Thoracic aorta (tissue), 2 donors: ENCODE data around the gene PTPRG. TPM values are rescaled to one million over a fixed set of nuclear protein-coding genes. Genes with fewer than 3 reads are reported as not detected.

Source experiments
- ATAC-seq: fragments of 150-250 bp; one replicate; pipeline ENCODE4 v1.8.0; 2017; ENCODE audit warnings: low read depth; ENCODE audit not compliant: insufficient number of reproducible peaks, low FRiP score
- DNase-seq: peaks from one replicate; pipeline ENCODE4 v3.0.0-alpha.2; 2020; ENCODE audit warnings: low spot score
- H3K27ac ChIP-seq, 2 donors: fragments of 200-600 bp; sonication (generic); 1 replicate in 1 of 2; 2 replicates in 1 of 2; pipeline ENCODE4 v1.5.1; 2016; ENCODE audit warnings: mild to moderate bottlenecking in 2 of 2, moderate library complexity in 2 of 2
- H3K27me3 ChIP-seq: fragments of 200-600 bp; sonication (generic); replicated peaks from 2 replicates; pipeline ENCODE4 v1.6.0; 2016; ENCODE audit warnings: mild to moderate bottlenecking; ENCODE audit not compliant: insufficient read depth
- H3K36me3 ChIP-seq: fragments of 200-600 bp; sonication (generic); one replicate; pipeline ENCODE4 v1.5.1; 2016
- H3K4me1 ChIP-seq, 2 donors: fragments of 200-600 bp; sonication (generic); 1 replicate in 1 of 2; 2 replicates in 1 of 2; pipeline versions ENCODE4 v1.5.1 to v1.6.0; 2016; ENCODE audit warnings: low read depth in 2 of 2, mild to moderate bottlenecking in 1 of 2; ENCODE audit not compliant: control insufficient read depth in 1 of 2
- H3K4me3 ChIP-seq: fragments of 200-600 bp; sonication (generic); 2 replicates; pipeline ENCODE4 v1.5.1; 2016; ENCODE audit warnings: mild to moderate bottlenecking
- H3K9me3 ChIP-seq: fragments of 200-600 bp; sonication (generic); 2 replicates; pipeline ENCODE4 v1.5.1; 2016
- CTCF ChIP-seq: fragments of 200-600 bp; sonication (generic); IDR thresholded peaks from one replicate; pipeline ENCODE4 v1.5.1; 2019; ENCODE audit warnings: antibody characterized with exemption
- total RNA-seq, 2 donors: library from RNA; depleted of rRNA; stranded (reverse); fragments of >200 nt; gene quantifications; one replicate each; pipeline versions ENCODE4 v1.1.0 to v1.2.3, GENCODE V29; 2016

Gene PTPRG
- total RNA-seq, 2 donors from 2014 or later, result 154 to 208 TPM

GRCh38 chr3:61869371-61869770, 308.0 kb downstream of the PTPRG start:
- TF ChIP-seq CTCF, result no peak

GRCh38 chr3:61871644-61872043, 310.3 kb downstream of the PTPRG start:
- H3K4me1 ChIP-seq, result peaks cover 34 to 52% of the 10 kb centered on the region in 2 donors
- no peak for TF ChIP-seq CTCF
- peak overlapping the region; percentile 35 to 39 for H3K27ac ChIP-seq
- H3K27me3 ChIP-seq, result no peaks in the 10 kb centered on the region
- no peaks in the 10 kb centered on the region for H3K36me3 ChIP-seq
- ATAC-seq (no peak), DNase-seq (no peak)
- H3K9me3 ChIP-seq, result no peaks in the 10 kb centered on the region
- H3K4me3 ChIP-seq, result no peak overlapping the region

More at GRCh38 chr3:61869371-61869770, 308.0 kb downstream of the PTPRG start:
- DNase-seq (no peak), ATAC-seq (no peak)
- Histone ChIP-seq H3K27ac (no peak overlapping the region), H3K36me3 (no peaks in the 10 kb centered on the region), H3K4me1 (peaks cover 26 to 49% of the 10 kb centered on the region in 2 donors), H3K4me3 (no peak overlapping the region), H3K27me3 (no peaks in the 10 kb centered on the region), H3K9me3 (no peaks in the 10 kb centered on the region)

GRCh38 chr3:61872077-61872706, 310.8 kb downstream of the PTPRG start:
- DNase-seq (no peak), ATAC-seq (peak; percentile 12)
- no peak for TF ChIP-seq CTCF
- Histone ChIP-seq H3K27me3 (no peaks in the 10 kb centered on the region), H3K36me3 (no peaks in the 10 kb centered on the region), H3K27ac (peak overlapping the region; percentile 35 to 39), H3K4me3 (no peak overlapping the region), H3K9me3 (no peaks in the 10 kb centered on the region), H3K4me1 (peaks cover 39 to 58% of the 10 kb centered on the region in 2 donors)

GRCh38 chr3:61875046-61875844, 313.9 kb downstream of the PTPRG start:
- DNase-seq, result no peak
- no peak for ATAC-seq
- peaks cover 45 to 59% of the 10 kb centered on the region in 2 donors for H3K4me1 ChIP-seq
- H3K4me3 ChIP-seq, result no peak overlapping the region
- no peaks in the 10 kb centered on the region for H3K36me3 ChIP-seq
- H3K9me3 ChIP-seq, result no peaks in the 10 kb centered on the region
- peak overlapping the region in 1 of 2 donors; percentile 52 for H3K27ac ChIP-seq
- no peak for TF ChIP-seq CTCF
- no peaks in the 10 kb centered on the region for H3K27me3 ChIP-seq

DNA sequence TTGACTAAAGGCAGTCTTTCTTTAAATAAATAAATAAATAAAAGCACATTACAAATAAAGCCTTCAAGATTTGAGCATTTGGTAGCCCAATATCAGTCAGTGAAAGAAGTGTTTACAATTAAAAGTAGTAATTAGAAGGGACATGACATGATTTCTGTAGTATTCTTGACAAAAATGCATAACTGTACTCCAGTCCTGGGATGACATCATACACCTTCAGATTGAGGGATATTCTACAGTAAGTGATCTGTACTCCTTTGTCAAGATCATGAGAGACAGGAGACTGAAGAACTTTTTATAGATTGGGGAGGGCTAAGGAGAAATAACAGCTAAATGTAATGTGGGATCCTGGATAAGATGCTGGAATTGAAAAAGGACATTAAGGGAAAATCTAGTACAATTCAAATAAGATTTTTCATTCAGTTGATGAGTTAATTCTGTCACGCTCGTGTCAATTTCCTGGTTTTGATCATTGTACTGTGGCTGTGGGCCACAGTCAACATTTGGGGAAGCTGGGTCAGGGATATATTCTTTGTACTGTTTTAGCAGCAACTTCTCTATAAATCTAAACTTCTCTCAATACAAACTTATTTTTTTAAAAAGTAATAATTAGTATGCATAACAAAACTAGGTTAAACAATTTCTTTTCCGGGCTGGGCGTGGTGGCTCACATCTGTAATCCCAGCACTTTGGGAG, 314.8 kb downstream of the PTPRG start:
- ATAC-seq (no peak), DNase-seq (no peak)
- H3K27ac ChIP-seq, result no peak overlapping the region
- H3K9me3 ChIP-seq, result no peaks in the 10 kb centered on the region
- H3K4me3 ChIP-seq, result no peak overlapping the region
- no peaks in the 10 kb centered on the region for H3K27me3 ChIP-seq
- no peak for TF ChIP-seq CTCF
- H3K36me3 ChIP-seq, result no peaks in the 10 kb centered on the region
- peaks cover 45 to 59% of the 10 kb centered on the region in 2 donors for H3K4me1 ChIP-seq
